Measurements from ENCODE around the gene KASH5.

DNA sequence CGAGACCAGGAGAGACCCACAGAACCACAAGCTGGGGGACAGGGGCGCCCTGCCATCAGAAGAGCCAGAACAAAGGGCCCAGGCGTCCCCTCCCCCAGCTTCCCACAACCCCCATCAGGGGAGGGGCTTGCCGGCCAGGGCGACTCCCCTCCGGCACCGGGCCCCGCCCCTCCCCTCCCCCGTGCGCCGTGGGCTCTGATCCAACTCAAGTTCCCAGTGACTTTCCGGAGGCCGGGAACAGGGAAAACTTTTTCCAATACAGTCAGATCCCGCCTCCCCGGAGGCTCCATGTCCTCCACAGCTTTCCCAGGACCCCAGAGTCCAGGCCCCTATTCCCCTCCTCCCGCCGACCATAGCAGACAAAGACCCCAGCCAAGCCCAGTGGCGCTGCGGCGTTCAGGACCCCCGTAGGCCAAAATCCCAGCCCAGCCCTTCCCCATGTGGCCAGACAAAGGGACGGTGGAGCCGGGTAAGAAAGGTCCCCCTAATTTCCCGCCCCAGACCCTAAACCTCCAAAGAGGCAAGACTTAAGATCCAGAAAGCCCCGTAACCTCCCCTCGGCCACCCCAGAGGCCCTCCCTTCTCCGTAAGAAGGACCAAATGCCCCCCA lies 26.5 kb upstream of the KASH5 start:
- TF ChIP-seq, protein P1, sequence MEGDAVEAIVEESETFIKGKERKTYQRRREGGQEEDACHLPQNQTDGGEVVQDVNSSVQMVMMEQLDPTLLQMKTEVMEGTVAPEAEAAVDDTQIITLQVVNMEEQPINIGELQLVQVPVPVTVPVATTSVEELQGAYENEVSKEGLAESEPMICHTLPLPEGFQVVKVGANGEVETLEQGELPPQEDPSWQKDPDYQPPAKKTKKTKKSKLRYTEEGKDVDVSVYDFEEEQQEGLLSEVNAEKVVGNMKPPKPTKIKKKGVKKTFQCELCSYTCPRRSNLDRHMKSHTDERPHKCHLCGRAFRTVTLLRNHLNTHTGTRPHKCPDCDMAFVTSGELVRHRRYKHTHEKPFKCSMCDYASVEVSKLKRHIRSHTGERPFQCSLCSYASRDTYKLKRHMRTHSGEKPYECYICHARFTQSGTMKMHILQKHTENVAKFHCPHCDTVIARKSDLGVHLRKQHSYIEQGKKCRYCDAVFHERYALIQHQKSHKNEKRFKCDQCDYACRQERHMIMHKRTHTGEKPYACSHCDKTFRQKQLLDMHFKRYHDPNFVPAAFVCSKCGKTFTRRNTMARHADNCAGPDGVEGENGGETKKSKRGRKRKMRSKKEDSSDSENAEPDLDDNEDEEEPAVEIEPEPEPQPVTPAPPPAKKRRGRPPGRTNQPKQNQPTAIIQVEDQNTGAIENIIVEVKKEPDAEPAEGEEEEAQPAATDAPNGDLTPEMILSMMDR (IDR thresholded peaks at IDR 0.05; ENCODE audit: low read depth, low read length, poor library complexity, severe bottlenecking) = no peak
- TF ChIP-seq EZH2phosphoT487 (IDR thresholded peaks at IDR 0.05; ENCODE audit: borderline replicate concordance, low read length) = no peak

Measured in DOHH2 (cell line).